Measurements from ENCODE around the gene FHAD1. TPM values are rescaled to one million over a fixed set of nuclear protein-coding genes. Genes with fewer than 3 reads are reported as not detected.

FHAD1 gene
- total RNA-seq, 1 experiment from 2014 or later, result 3.5 TPM

GRCh38 chr1:15325375-15326085 is 78.5 kb downstream of the FHAD1 start:
- Histone ChIP-seq H3K79me2 (ENCODE audit: insufficient read depth, low read length) (no peaks in the 10 kb centered on the region), H3K9ac (ENCODE audit: low read length) (no peak overlapping the region), H3K4me1 (ENCODE audit: control insufficient read depth in 1 of 2, insufficient read depth in 2 of 2, low read length in 2 of 2) (peaks cover 4 to 33% of the 10 kb centered on the region in 2 experiments), H3K36me3 (ENCODE audit: control insufficient read depth in 1 of 2, insufficient read depth in 2 of 2, low read length in 2 of 2) (no peaks in the 10 kb centered on the region), H3K9me3 (ENCODE audit: control insufficient read depth in 1 of 2, insufficient read depth in 1 of 2, low read depth in 1 of 2, low read length in 2 of 2) (no peaks in the 10 kb centered on the region), H2AFZ (ENCODE audit: low read depth, low read length, poor library complexity, severe bottlenecking) (no peak overlapping the region), H3K4me3 (replicated peaks in 1 of 2; ENCODE audit: low read depth in 1 of 2, low read length in 2 of 2) (no peak overlapping the region), H4K20me1 (ENCODE audit: insufficient read depth) (no peaks in the 10 kb centered on the region), H3K27me3 (ENCODE audit: insufficient read depth, low read length) (no peaks in the 10 kb centered on the region), H3K27ac (ENCODE audit: low read depth, low read length) (no peak overlapping the region), H3K9me2 (ENCODE audit: insufficient read depth) (no peaks in the 10 kb centered on the region), H3K4me2 (ENCODE audit: low read length) (no peak overlapping the region)
- intact Hi-C loops (cut with micrococcal nuclease), result no loop called here
- POLR2A ChIA-PET, result no interaction called here
- no TSS peak for BruUV-seq (replicated peaks)
- CTCF ChIA-PET, result interaction anchor here (2.8 kb wide), 1 partner anchor 106 kb away, joined by 48 read pairs; no protein-coding TSS in a partner anchor
- DNase-seq (ENCODE audit: low read depth, low spot score) (no peak), ATAC-seq (no peak)
- RAD21 ChIA-PET (ENCODE audit: low non-redundant PET in 1 of 2, low total read pairs in 2 of 2, uncharacterized antibody in 2 of 2, unreplicated experiment in 2 of 2), result no interaction called here
- 0 out of 6 replicates have a peak, but pooled peaks of 2 of the 3 experiments have one; percentile 4 to 14 for TF ChIP-seq CTCF (IDR thresholded peaks at IDR 0.05 in 2 of 3, conservative IDR thresholded peaks at IDR 0.05 in 1 of 3; ENCODE audit: borderline replicate concordance in 1 of 3, insufficient read depth in 1 of 3, low read depth in 2 of 3, low read length in 2 of 3)
- TF ChIP-seq JUND (IDR thresholded peaks at IDR 0.05), result no peak
- peak; percentile 45; the same call in 1 of the 2 replicates for TF ChIP-seq RAD21 (IDR thresholded peaks at IDR 0.05; ENCODE audit: low read depth)

- ChIA-PET RAD21 (ENCODE audit: low non-redundant PET in 1 of 2, low total read pairs in 2 of 2, uncharacterized antibody in 2 of 2, unreplicated experiment in 2 of 2) (no interaction called here), CTCF (no interaction called here)
- intact Hi-C loops (cut with micrococcal nuclease), result no loop called here
- no peak for TF ChIP-seq REST (IDR thresholded peaks at IDR 0.05; ENCODE audit: low read depth)
- TF ChIP-seq EZH2 (IDR thresholded peaks at IDR 0.05), result no peak
- no peak for TF ChIP-seq SIN3A (IDR thresholded peaks at IDR 0.05; ENCODE audit: low read depth)
- TF ChIP-seq ZNF274 (IDR thresholded peaks at IDR 0.05; ENCODE audit: low read depth, low read length), result no peak
- TF ChIP-seq CBX3 (IDR thresholded peaks at IDR 0.05; ENCODE audit: low read depth), result no peak
- TF ChIP-seq EGR1 (IDR thresholded peaks at IDR 0.05; ENCODE audit: low read depth), result no peak
- no peak for TF ChIP-seq POLR2A (IDR thresholded peaks at IDR 0.05; ENCODE audit: borderline replicate concordance, extremely low read depth, insufficient read depth, insufficient read length)
- no peak for TF ChIP-seq MAX (IDR thresholded peaks at IDR 0.05)
- no peak for TF ChIP-seq JUND (IDR thresholded peaks at IDR 0.05)
- TF ChIP-seq ATF3 (IDR thresholded peaks at IDR 0.05), result no peak
Measured at GRCh38 chr1:15326691-15327588, 79.9 kb downstream of the FHAD1 start.

More at GRCh38 chr1:15326691-15327588, 79.9 kb downstream of the FHAD1 start:
- Histone ChIP-seq H3K27ac (ENCODE audit: low read depth, low read length) (no peak overlapping the region), H3K4me1 (ENCODE audit: control insufficient read depth in 1 of 2, insufficient read depth in 2 of 2, low read length in 2 of 2) (peaks cover 4 to 33% of the 10 kb centered on the region in 2 experiments), H3K4me2 (ENCODE audit: low read length) (no peak overlapping the region), H2AFZ (ENCODE audit: low read depth, low read length, poor library complexity, severe bottlenecking) (no peak overlapping the region), H3K4me3 (replicated peaks in 1 of 2; ENCODE audit: low read depth in 1 of 2, low read length in 2 of 2) (no peak overlapping the region), H3K9me2 (ENCODE audit: insufficient read depth) (no peaks in the 10 kb centered on the region), H3K36me3 (ENCODE audit: control insufficient read depth in 1 of 2, insufficient read depth in 2 of 2, low read length in 2 of 2) (no peaks in the 10 kb centered on the region), H4K20me1 (ENCODE audit: insufficient read depth) (no peaks in the 10 kb centered on the region), H3K79me2 (ENCODE audit: insufficient read depth, low read length) (no peaks in the 10 kb centered on the region), H3K9me3 (ENCODE audit: control insufficient read depth in 1 of 2, insufficient read depth in 1 of 2, low read depth in 1 of 2, low read length in 2 of 2) (no peaks in the 10 kb centered on the region), H3K27me3 (ENCODE audit: insufficient read depth, low read length) (no peaks in the 10 kb centered on the region), H3K9ac (ENCODE audit: low read length) (no peak overlapping the region)
- no peak for DNase-seq (ENCODE audit: low read depth, low spot score)
- POLR2A ChIA-PET, result no interaction called here
- ATAC-seq, result no peak
- BruUV-seq (replicated peaks), result no TSS peak

Measured in HCT116 (cell line).